Transverse colon (tissue), 4 donors: ENCODE measurements around the gene LDLRAD4.

ENCODE experiments used
- CTCF ChIP-seq, 5 experiments: fragments of 200-600 bp in 3 of 5; fragments of 450-650 bp in 2 of 5; sonication (generic) in 3 of 5; IDR thresholded peaks; 1 replicate in 2 of 5; 2 replicates in 3 of 5; pipeline ENCODE4 v1.5.1; 2016 to 2017; ENCODE audit warnings: antibody characterized with exemption in 5 of 5, inconsistent platforms in 3 of 5, mild to moderate bottlenecking in 2 of 5, moderate library complexity in 1 of 5
- EP300 ChIP-seq: sonication (generic); formaldehyde crosslinking; IDR thresholded peaks from one replicate; pipeline ENCODE4 v1.6.1; 2017; ENCODE audit warnings: antibody characterized with exemption, low read depth
- POLR2A ChIP-seq: fragments of 450-650 bp; IDR thresholded peaks from one replicate; pipeline ENCODE4 v1.6.1; 2016; ENCODE audit warnings: antibody characterized with exemption, mild to moderate bottlenecking, moderate library complexity
- POLR2AphosphoS5 ChIP-seq, 3 donors: sonication (generic); formaldehyde crosslinking; IDR thresholded peaks; one replicate each; pipeline ENCODE4 v1.6.1; 2016; ENCODE audit warnings: antibody characterized with exemption in 3 of 3

- TF ChIP-seq POLR2AphosphoS5 (IDR thresholded peaks at IDR 0.05) = no peak
- TF ChIP-seq CTCF (IDR thresholded peaks at IDR 0.05) = no peak
- TF ChIP-seq EP300 = no peak
- TF ChIP-seq POLR2A = no peak
These were observed 149.7 kb downstream of the LDLRAD4 start for GRCh38 chr18:13368080-13368813.
